SH-SY5Y (cell line): ENCODE results near the gene ASCC1.

ENCODE experiments used
- GATA2 ChIP-seq: IDR thresholded peaks from 2 replicates; pipeline ENCODE4 v1.6.1; 2011; ENCODE audit warnings: mild to moderate bottlenecking, low read depth, low read length
- GATA3 ChIP-seq: IDR thresholded peaks from 2 replicates; pipeline ENCODE4 v1.6.1; 2011; ENCODE audit warnings: low read depth, mild to moderate bottlenecking, low read length, moderate library complexity

- no peak for TF ChIP-seq GATA2
- TF ChIP-seq GATA3, result no peak
Measured at GRCh38 chr10:72152286-72152685, 63.8 kb downstream of the ASCC1 start.
